ENCODE measurements around the gene MPZL3.
"Not testable (repeated sequence)": the region's sequence is repeated elsewhere in the genome, so short reads cannot be mapped to it uniquely, and the experiment has no call there.

Gene MPZL3

GRCh38 chr11:118212781-118213191 lies 39.4 kb downstream of the MPZL3 start:
- no peak for DNase-seq (ENCODE audit: low read depth in 2 of 2)

GRCh38 chr11:118212131-118212725 lies 39.9 kb downstream of the MPZL3 start:
- DNase-seq (ENCODE audit: low read depth in 2 of 2): no peak

GRCh38 chr11:118211006-118211405 lies 41.2 kb downstream of the MPZL3 start:
- no peak for DNase-seq (ENCODE audit: low read depth in 2 of 2)

GRCh38 chr11:118210323-118210722 lies 41.8 kb downstream of the MPZL3 start:
- DNase-seq (ENCODE audit: low read depth in 2 of 2): no peak

- DNase-seq (ENCODE audit: low read depth in 2 of 2): no peak
Measured at GRCh38 chr11:118209033-118209432, 43.1 kb downstream of the MPZL3 start.

- no peak for DNase-seq (ENCODE audit: low read depth in 2 of 2)
Measured at GRCh38 chr11:118207079-118207478, 45.1 kb downstream of the MPZL3 start.

- no peak for DNase-seq (ENCODE audit: low read depth in 2 of 2)
Measured at GRCh38 chr11:118206391-118207031, 45.7 kb downstream of the MPZL3 start.

GRCh38 chr11:118205606-118206378 lies 46.4 kb downstream of the MPZL3 start:
- no peak for DNase-seq (ENCODE audit: low read depth in 2 of 2)

GRCh38 chr11:118202599-118203422 lies 49.4 kb downstream of the MPZL3 start:
- DNase-seq (ENCODE audit: low read depth in 2 of 2): peak in 1 of 2 donors; percentile 22

- DNase-seq (ENCODE audit: low read depth in 2 of 2): no peak
Measured at GRCh38 chr11:118201966-118202365, 50.2 kb downstream of the MPZL3 start.

GRCh38 chr11:118200901-118201680 lies 51.1 kb downstream of the MPZL3 start:
- DNase-seq (ENCODE audit: low read depth in 2 of 2): peak in 1 of 2 donors; percentile 22

- DNase-seq (ENCODE audit: low read depth in 2 of 2): no peak
Measured at GRCh38 chr11:118200497-118200896, 51.7 kb downstream of the MPZL3 start.

- DNase-seq (ENCODE audit: low read depth in 2 of 2): no peak
Measured at GRCh38 chr11:118199135-118199534, 53.0 kb downstream of the MPZL3 start.

- DNase-seq (ENCODE audit: low read depth in 2 of 2): peak; percentile 60 to 79
Measured at GRCh38 chr11:118198370-118198769, 53.8 kb downstream of the MPZL3 start.

- DNase-seq (ENCODE audit: low read depth in 2 of 2): no peak
Measured at GRCh38 chr11:118194835-118195627, 57.1 kb downstream of the MPZL3 start.

- DNase-seq (ENCODE audit: low read depth in 2 of 2): no peak
Measured at GRCh38 chr11:118193910-118194566, 58.1 kb downstream of the MPZL3 start.

GRCh38 chr11:118192817-118193216 lies 59.3 kb downstream of the MPZL3 start:
- not testable (repeated sequence) for DNase-seq (ENCODE audit: low read depth in 2 of 2)

- DNase-seq (ENCODE audit: low read depth in 2 of 2): not testable (repeated sequence)
Measured at GRCh38 chr11:118190942-118191506, 61.1 kb downstream of the MPZL3 start.

GRCh38 chr11:118186346-118187107 lies 65.6 kb downstream of the MPZL3 start:
- no peak for DNase-seq (ENCODE audit: low read depth in 2 of 2)
